SK-N-MC (cell line): Measurements from ENCODE around the gene ISYNA1.

Experiments used
- EZH2 ChIP-seq: fragments of 200-600 bp; sonication (generic); IDR thresholded peaks from one replicate; pipeline ENCODE4 v1.6.1; 2017; ENCODE audit warnings: antibody characterized with exemption
- FOXP2 ChIP-seq: optimal IDR thresholded peaks from 2 replicates; pipeline ENCODE3; 2011; ENCODE audit warnings: mild to moderate bottlenecking, moderate library complexity; ENCODE audit not compliant: insufficient read depth; ENCODE audit errors: extremely low read length, control extremely low read depth
- POLR2AphosphoS5 ChIP-seq: IDR thresholded peaks from 2 replicates; pipeline ENCODE4 v1.6.1; 2012; ENCODE audit warnings: mild to moderate bottlenecking, low read depth, low read length, borderline replicate concordance

- TF ChIP-seq POLR2AphosphoS5 = no peak
- TF ChIP-seq EZH2 = no peak
- TF ChIP-seq FOXP2 = no peak
These were observed 5.5 kb upstream of the ISYNA1 start for GRCh38 chr19:18443406-18443805.
